Measurements from ENCODE around the gene CDC42EP5.

Gene CDC42EP5

DNA sequence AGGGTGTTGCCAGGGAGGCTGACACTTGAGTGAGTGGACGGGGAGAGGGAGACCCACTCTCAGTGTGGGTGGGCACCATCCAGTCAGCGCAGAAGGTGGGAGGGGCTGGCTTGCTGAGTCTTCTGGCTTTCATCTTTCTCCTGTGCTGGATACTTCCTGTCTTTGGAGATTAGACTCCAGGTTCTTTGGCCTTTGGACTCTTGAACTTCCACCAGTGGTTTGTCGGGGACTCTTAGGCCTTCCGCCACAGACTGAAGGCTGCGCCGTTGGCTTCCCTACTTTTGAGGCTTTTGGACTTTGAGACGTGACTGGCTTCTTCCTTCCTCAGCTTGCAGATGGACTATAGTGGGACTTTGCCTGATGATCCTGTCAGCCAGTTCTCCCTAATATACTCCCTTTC, 28.4 kb downstream of the CDC42EP5 start:
- H3K4me2 ChIP-seq (ENCODE audit: low read length), result no peak overlapping the region
- no peak for TF ChIP-seq EZH2phosphoT487 (IDR thresholded peaks at IDR 0.05; ENCODE audit: borderline replicate concordance, low read length)
- TF ChIP-seq CTCF (IDR thresholded peaks at IDR 0.05; ENCODE audit: low read depth, low read length, poor library complexity, severe bottlenecking), result no peak
- peaks cover 41% of the 10 kb centered on the region for H3K79me2 ChIP-seq (ENCODE audit: control insufficient read depth, low read length)
- no peaks in the 10 kb centered on the region for H3F3A ChIP-seq (ENCODE audit: control insufficient read depth, insufficient read depth)
- peaks cover 11% of the 10 kb centered on the region for H3K4me1 ChIP-seq (ENCODE audit: control insufficient read depth, low read length)
- H3K9me3 ChIP-seq (ENCODE audit: control insufficient read depth, insufficient read depth, low read length), result no peaks in the 10 kb centered on the region
- H3K27me3 ChIP-seq (ENCODE audit: control insufficient read depth, low read length), result no peaks in the 10 kb centered on the region
- H3K9me2 ChIP-seq (replicated peaks; ENCODE audit: control insufficient read depth, low read length), result no peaks in the 10 kb centered on the region
- no peak overlapping the region for H3K4me3 ChIP-seq (ENCODE audit: low read length)
- no peak overlapping the region for H3K27ac ChIP-seq (ENCODE audit: low read depth, low read length)
- H3K36me3 ChIP-seq (ENCODE audit: control insufficient read depth, low read length), result peaks cover 27% of the 10 kb centered on the region
- H4K20me1 ChIP-seq (ENCODE audit: control insufficient read depth, insufficient read depth, low read depth, low read length), result peaks cover 2% of the 10 kb centered on the region; the same call in 1 of the 2 replicates

- TF ChIP-seq EZH2phosphoT487 (IDR thresholded peaks at IDR 0.05; ENCODE audit: borderline replicate concordance, low read length) (no peak), CTCF (IDR thresholded peaks at IDR 0.05; ENCODE audit: low read depth, low read length, poor library complexity, severe bottlenecking) (no peak)
Observed at GRCh38 chr19:54440641-54441040, 32.5 kb downstream of the CDC42EP5 start.

DNA sequence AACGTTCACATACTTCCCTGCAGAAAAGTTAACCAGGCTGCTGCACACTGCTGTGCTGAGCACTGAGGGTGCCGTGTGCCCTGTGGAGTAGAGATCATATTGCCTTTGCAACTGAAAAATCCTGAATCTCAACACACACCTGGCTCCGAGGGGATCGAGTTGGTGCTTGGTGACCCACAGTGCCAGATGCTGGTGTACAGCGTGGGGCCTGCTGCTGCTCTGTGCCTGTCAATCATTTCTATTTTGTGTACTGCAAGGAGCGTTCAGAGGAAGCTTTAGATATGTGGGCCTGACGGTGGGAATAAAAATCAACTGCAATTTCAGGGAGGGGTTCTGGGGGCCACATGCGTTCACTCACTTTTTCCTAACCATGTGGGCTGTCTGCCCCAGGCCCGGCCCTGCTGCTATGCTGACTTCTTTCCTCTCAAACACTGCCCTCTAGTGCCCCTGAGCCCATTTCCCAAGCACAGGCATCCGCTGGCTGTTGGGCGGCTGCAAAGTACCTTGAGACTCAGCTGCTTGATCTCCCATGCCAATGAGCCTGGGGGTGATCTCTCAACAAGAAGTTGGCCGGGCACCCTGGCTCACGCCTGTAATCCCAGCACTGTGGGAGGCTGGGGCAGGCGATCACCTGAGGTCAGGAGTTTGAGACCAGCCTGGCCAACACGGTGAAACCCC, 33.8 kb downstream of the CDC42EP5 start:
- Histone ChIP-seq H3K36me3 (ENCODE audit: control insufficient read depth, low read length) (peaks cover 8% of the 10 kb centered on the region), H3K9me3 (ENCODE audit: control insufficient read depth, insufficient read depth, low read length) (no peaks in the 10 kb centered on the region), H3K27ac (ENCODE audit: low read depth, low read length) (no peak overlapping the region), H3K4me3 (ENCODE audit: low read length) (no peak overlapping the region), H4K20me1 (ENCODE audit: control insufficient read depth, insufficient read depth, low read depth, low read length) (peaks cover 7% of the 10 kb centered on the region), H3K79me2 (ENCODE audit: control insufficient read depth, low read length) (peaks cover 5% of the 10 kb centered on the region; the same call in 1 of the 2 replicates), H3K4me1 (ENCODE audit: control insufficient read depth, low read length) (no peaks in the 10 kb centered on the region), H3F3A (ENCODE audit: control insufficient read depth, insufficient read depth) (no peaks in the 10 kb centered on the region), H3K9me2 (replicated peaks; ENCODE audit: control insufficient read depth, low read length) (no peaks in the 10 kb centered on the region), H3K27me3 (ENCODE audit: control insufficient read depth, low read length) (no peaks in the 10 kb centered on the region), H3K4me2 (ENCODE audit: low read length) (no peak overlapping the region)
- TF ChIP-seq CTCF (IDR thresholded peaks at IDR 0.05; ENCODE audit: low read depth, low read length, poor library complexity, severe bottlenecking), result peak; percentile 49
- no peak for TF ChIP-seq EZH2phosphoT487 (IDR thresholded peaks at IDR 0.05; ENCODE audit: borderline replicate concordance, low read length)

More at GRCh38 chr19:54440641-54441040, 32.5 kb downstream of the CDC42EP5 start:
- H3K36me3 ChIP-seq (ENCODE audit: control insufficient read depth, low read length), result peaks cover 16% of the 10 kb centered on the region
- H3K9me2 ChIP-seq (replicated peaks; ENCODE audit: control insufficient read depth, low read length), result no peaks in the 10 kb centered on the region
- H3K79me2 ChIP-seq (ENCODE audit: control insufficient read depth, low read length), result peaks cover 7% of the 10 kb centered on the region
- no peak overlapping the region for H3K4me2 ChIP-seq (ENCODE audit: low read length)
- no peaks in the 10 kb centered on the region for H3K9me3 ChIP-seq (ENCODE audit: control insufficient read depth, insufficient read depth, low read length)
- H3K27ac ChIP-seq (ENCODE audit: low read depth, low read length), result no peak overlapping the region
- H3K27me3 ChIP-seq (ENCODE audit: control insufficient read depth, low read length), result no peaks in the 10 kb centered on the region
- no peaks in the 10 kb centered on the region for H3K4me1 ChIP-seq (ENCODE audit: control insufficient read depth, low read length)
- H3F3A ChIP-seq (ENCODE audit: control insufficient read depth, insufficient read depth), result no peaks in the 10 kb centered on the region
- H4K20me1 ChIP-seq (ENCODE audit: control insufficient read depth, insufficient read depth, low read depth, low read length), result peaks cover 5% of the 10 kb centered on the region; the same call in 1 of the 2 replicates
- no peak overlapping the region for H3K4me3 ChIP-seq (ENCODE audit: low read length)
